ENCODE results near the gene NDUFB4.
"Not testable (repeated sequence)": the region's sequence is repeated elsewhere in the genome, so short reads cannot be mapped to it uniquely, and the experiment has no call there.

Gene NDUFB4

GRCh38 chr3:120597445-120598049 is 1.4 kb downstream of the NDUFB4 start:
- DNase-seq (ENCODE audit: low read depth in 1 of 2, low spot score in 1 of 2): no peak
- no peak for TF ChIP-seq JUND (IDR thresholded peaks at IDR 0.05; ENCODE audit: low read depth)
- in situ Hi-C loops (cut with HindIII; ENCODE audit: low pct_unique_long_range_greater_than_20kb, low sequenced_read_pairs): no loop called here

GRCh38 chr3:120599211-120599610 is 3.1 kb downstream of the NDUFB4 start:
- in situ Hi-C loops (cut with HindIII; ENCODE audit: low pct_unique_long_range_greater_than_20kb, low sequenced_read_pairs): no loop called here

GRCh38 chr3:120601554-120601953 is 5.4 kb downstream of the NDUFB4 start:
- in situ Hi-C loops (cut with HindIII; ENCODE audit: low pct_unique_long_range_greater_than_20kb, low sequenced_read_pairs): no loop called here
- no peak for DNase-seq (ENCODE audit: low read depth in 1 of 2, low spot score in 1 of 2)
- no peak for TF ChIP-seq JUND (IDR thresholded peaks at IDR 0.05; ENCODE audit: low read depth)

More at GRCh38 chr3:120599211-120599610, 3.1 kb downstream of the NDUFB4 start:
- no peak for DNase-seq (ENCODE audit: low read depth in 1 of 2, low spot score in 1 of 2)
- no peak for TF ChIP-seq JUND (IDR thresholded peaks at IDR 0.05; ENCODE audit: low read depth)

GRCh38 chr3:120602682-120603081 is 6.5 kb downstream of the NDUFB4 start:
- no peak for TF ChIP-seq JUND (IDR thresholded peaks at IDR 0.05; ENCODE audit: low read depth)
- no peak for DNase-seq (ENCODE audit: low read depth in 1 of 2, low spot score in 1 of 2)
- in situ Hi-C loops (cut with HindIII; ENCODE audit: low pct_unique_long_range_greater_than_20kb, low sequenced_read_pairs): no loop called here

GRCh38 chr3:120604382-120604781 is 8.2 kb downstream of the NDUFB4 start:
- no peak for DNase-seq (ENCODE audit: low read depth in 1 of 2, low spot score in 1 of 2)
- in situ Hi-C loops (cut with HindIII; ENCODE audit: low pct_unique_long_range_greater_than_20kb, low sequenced_read_pairs): no loop called here
- TF ChIP-seq JUND (IDR thresholded peaks at IDR 0.05; ENCODE audit: low read depth): no peak

- in situ Hi-C loops (cut with HindIII; ENCODE audit: low pct_unique_long_range_greater_than_20kb, low sequenced_read_pairs): no loop called here
- peak in 1 of 2 experiments; percentile 16 for DNase-seq (ENCODE audit: low read depth in 1 of 2, low spot score in 1 of 2)
- TF ChIP-seq JUND (IDR thresholded peaks at IDR 0.05; ENCODE audit: low read depth): no peak
Measured at GRCh38 chr3:120604784-120605183, 8.6 kb downstream of the NDUFB4 start.

- DNase-seq (ENCODE audit: low read depth in 1 of 2, low spot score in 1 of 2): no peak
- no peak for TF ChIP-seq JUND (IDR thresholded peaks at IDR 0.05; ENCODE audit: low read depth)
- in situ Hi-C loops (cut with HindIII; ENCODE audit: low pct_unique_long_range_greater_than_20kb, low sequenced_read_pairs): no loop called here
Measured at GRCh38 chr3:120608506-120608905, 12.4 kb downstream of the NDUFB4 start.

- DNase-seq (ENCODE audit: low read depth in 1 of 2, low spot score in 1 of 2): no peak
- in situ Hi-C loops (cut with HindIII; ENCODE audit: low pct_unique_long_range_greater_than_20kb, low sequenced_read_pairs): no loop called here
- no peak for TF ChIP-seq JUND (IDR thresholded peaks at IDR 0.05; ENCODE audit: low read depth)
Measured at GRCh38 chr3:120614765-120615164, 18.6 kb downstream of the NDUFB4 start.

- no peak for DNase-seq (ENCODE audit: low read depth in 1 of 2, low spot score in 1 of 2)
- in situ Hi-C loops (cut with HindIII; ENCODE audit: low pct_unique_long_range_greater_than_20kb, low sequenced_read_pairs): no loop called here
- no peak for TF ChIP-seq JUND (IDR thresholded peaks at IDR 0.05; ENCODE audit: low read depth)
Measured at GRCh38 chr3:120615847-120616609, 19.9 kb downstream of the NDUFB4 start.

- in situ Hi-C loops (cut with HindIII; ENCODE audit: low pct_unique_long_range_greater_than_20kb, low sequenced_read_pairs); DNase-seq (ENCODE audit: low read depth in 1 of 2, low spot score in 1 of 2): not testable (repeated sequence)
Measured at GRCh38 chr3:120616745-120617144, 20.6 kb downstream of the NDUFB4 start.

GRCh38 chr3:120622457-120622856 is 26.3 kb downstream of the NDUFB4 start:
- in situ Hi-C loops (cut with HindIII; ENCODE audit: low pct_unique_long_range_greater_than_20kb, low sequenced_read_pairs): no loop called here
- no peak for TF ChIP-seq JUND (IDR thresholded peaks at IDR 0.05; ENCODE audit: low read depth)
- DNase-seq (ENCODE audit: low read depth in 1 of 2, low spot score in 1 of 2): no peak

GRCh38 chr3:120622870-120623726 is 27.0 kb downstream of the NDUFB4 start:
- in situ Hi-C loops (cut with HindIII; ENCODE audit: low pct_unique_long_range_greater_than_20kb, low sequenced_read_pairs): no loop called here
- DNase-seq (ENCODE audit: low read depth in 1 of 2, low spot score in 1 of 2): peak in 1 of 2 experiments; percentile 49
- no peak for TF ChIP-seq JUND (IDR thresholded peaks at IDR 0.05; ENCODE audit: low read depth)

- in situ Hi-C loops (cut with HindIII; ENCODE audit: low pct_unique_long_range_greater_than_20kb, low sequenced_read_pairs): no loop called here
- DNase-seq (ENCODE audit: low read depth in 1 of 2, low spot score in 1 of 2): no peak
- no peak for TF ChIP-seq JUND (IDR thresholded peaks at IDR 0.05; ENCODE audit: low read depth)
Measured at GRCh38 chr3:120623727-120624093, 27.6 kb downstream of the NDUFB4 start.
